Measurements from ENCODE around the gene BBOX1.

DNA sequence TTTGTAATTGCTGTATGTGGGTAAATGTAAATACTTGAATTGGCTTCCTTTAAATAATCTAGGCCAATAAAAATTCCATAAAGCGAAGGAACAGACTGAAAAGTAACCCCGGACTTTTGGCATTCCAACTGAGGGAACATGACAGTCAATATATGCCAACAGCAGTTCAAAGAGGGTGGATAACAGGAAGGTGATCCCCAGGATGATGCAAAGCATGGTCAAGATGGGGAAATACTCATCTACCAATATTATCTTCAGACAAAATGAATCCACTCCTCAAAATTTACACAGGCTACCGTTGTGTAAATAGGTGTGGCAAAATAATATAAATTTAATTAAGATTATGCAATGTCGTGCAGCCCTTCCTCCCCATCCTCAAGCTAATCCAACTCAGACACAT, 56.9 kb downstream of the BBOX1 start:
- TF ChIP-seq POLR2A (IDR thresholded peaks at IDR 0.05; ENCODE audit: low read length) (no peak), GATA1 (IDR thresholded peaks at IDR 0.05; ENCODE audit: low read depth, low read length) (no peak)
